GM13977 (cell line): ENCODE data around the gene GALNT12.

Experiments used
- DNase-seq: peaks from one replicate; pipeline ENCODE4 v3.0.0; 2012; ENCODE audit warnings: low spot score
- CTCF ChIP-seq: IDR thresholded peaks from 2 replicates; pipeline ENCODE4 v1.5.1; 2012; ENCODE audit warnings: mild to moderate bottlenecking, control low read depth; ENCODE audit not compliant: insufficient read depth; ENCODE audit errors: extremely low read depth, missing control alignments
- in situ Hi-C: fragments of 300-500 bp; cut with MboI; formaldehyde crosslinking; loops from one replicate; pipeline ENCODE4 v1.12.0; 2022; ENCODE audit warnings: low sequenced_read_pairs, low pct_unique_long_range_greater_than_20kb, mixed read lengths, inconsistent platforms; ENCODE audit not compliant: unreplicated experiment

The GALNT12 gene

GRCh38 chr9:98801969-98802371, 5.5 kb upstream of the GALNT12 start:
- no peak for DNase-seq
- TF ChIP-seq CTCF, result no peak
- in situ Hi-C loops, result no loop called here

DNA sequence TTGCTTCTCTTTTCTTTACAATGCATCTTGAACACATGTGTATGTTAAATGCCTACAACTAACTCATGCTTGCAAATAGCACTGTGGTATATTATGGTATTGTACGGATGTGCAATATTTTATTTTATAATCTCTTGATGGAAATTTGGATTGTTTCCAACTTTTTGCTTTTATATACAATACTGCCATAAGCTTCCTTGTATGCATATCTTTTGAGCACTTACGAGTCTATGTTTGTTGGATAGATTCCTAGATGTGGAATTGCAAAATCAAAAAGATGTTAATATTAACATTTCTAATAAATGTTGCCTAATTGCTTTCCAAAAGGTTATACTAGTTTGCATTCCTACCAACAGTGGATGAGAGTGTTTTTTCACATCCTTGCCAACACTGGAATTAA, 3.4 kb upstream of the GALNT12 start:
- DNase-seq, result no peak
- in situ Hi-C loops, result no loop called here
- no peak for TF ChIP-seq CTCF

DNA sequence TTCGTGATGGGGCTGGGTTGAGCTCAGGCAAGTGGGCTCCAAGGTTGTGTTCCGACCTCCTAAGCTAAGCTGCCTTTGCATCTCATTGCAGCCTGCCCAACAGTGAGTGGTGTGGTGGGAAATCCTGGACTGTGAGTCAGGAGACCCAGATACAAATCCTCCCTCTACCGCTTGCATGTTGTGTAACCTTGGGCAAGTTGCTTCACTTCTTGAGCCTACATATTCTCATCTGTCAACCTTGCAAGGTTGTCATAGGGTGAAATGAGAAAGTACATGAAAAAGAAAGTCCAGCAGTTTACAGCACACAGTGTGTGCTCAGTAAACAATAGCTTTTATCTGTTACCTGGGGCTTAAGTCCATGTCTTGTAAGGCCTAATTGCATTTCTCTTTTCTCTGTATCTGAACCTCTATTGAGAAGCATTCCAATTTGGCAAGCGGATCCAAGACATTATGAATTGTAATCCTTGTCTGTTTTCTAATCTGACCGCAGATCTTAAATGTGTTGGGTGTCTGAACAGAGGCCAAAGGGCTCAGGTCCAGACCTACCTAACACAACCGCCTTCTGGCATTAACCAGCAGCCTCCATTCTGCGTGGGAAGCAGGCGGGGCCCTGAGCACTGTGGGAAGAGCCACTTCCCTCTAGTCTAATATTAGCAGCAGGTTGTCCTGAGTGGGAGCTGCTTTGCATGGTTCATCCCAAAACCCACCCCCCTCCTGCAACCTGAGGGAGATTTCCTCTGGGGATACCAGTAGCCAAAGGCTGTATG, 1.8 kb upstream of the GALNT12 start:
- DNase-seq, result no peak
- in situ Hi-C loops, result no loop called here
- TF ChIP-seq CTCF, result no peak

GRCh38 chr9:98806394-98807035, 955 bp upstream of the GALNT12 start:
- in situ Hi-C loops, result no loop called here
- TF ChIP-seq CTCF, result no peak
- DNase-seq, result no peak

GRCh38 chr9:98807814-98808195, 335 bp downstream of the GALNT12 start:
- in situ Hi-C loops, result no loop called here
- DNase-seq, result no peak
- TF ChIP-seq CTCF, result no peak

GRCh38 chr9:98808411-98808815, 943 bp downstream of the GALNT12 start:
- TF ChIP-seq CTCF, result no peak
- no peak for DNase-seq
- in situ Hi-C loops, result no loop called here
